ENCODE results near the gene DBP.
A peak's percentile ranks its signal among the peaks of the same experiment; 100 is the strongest.

Gene DBP

GRCh38 chr19:48637449-48637947 is 319 bp upstream of the DBP start (continued):
- TF ChIP-seq ZBTB48 (tag by site-specific recombination; IDR thresholded peaks at IDR 0.05) (no peak), ELK4 (IDR thresholded peaks at IDR 0.05; ENCODE audit: borderline replicate concordance, low read depth, low read length) (no peak), ZFP41 (tag by site-specific recombination; IDR thresholded peaks at IDR 0.05; ENCODE audit: borderline replicate concordance) (no peak), ZFP37 (tag by site-specific recombination; IDR thresholded peaks at IDR 0.05) (no peak), ZNF214 (tag by site-specific recombination; IDR thresholded peaks at IDR 0.05; ENCODE audit: borderline replicate concordance) (no peak), ZNF776 (tag by site-specific recombination; IDR thresholded peaks at IDR 0.05; ENCODE audit: borderline replicate concordance) (no peak), ZNF843 (tag by site-specific recombination; IDR thresholded peaks at IDR 0.05) (no peak), ZNF426 (tag by site-specific recombination; IDR thresholded peaks at IDR 0.05) (no peak), ZNF132 (tag by site-specific recombination; IDR thresholded peaks at IDR 0.05; ENCODE audit: borderline replicate concordance) (no peak), ZBTB17 (tag by site-specific recombination; IDR thresholded peaks at IDR 0.05) (peak; percentile 74), ZNF555 (tag by site-specific recombination; conservative IDR thresholded peaks at IDR 0.05) (no peak), ZNF704 (tag by site-specific recombination; IDR thresholded peaks at IDR 0.05) (no peak), ZBTB1 (tag by site-specific recombination; IDR thresholded peaks at IDR 0.05) (no peak), ZNF558 (tag by site-specific recombination; IDR thresholded peaks at IDR 0.05) (no peak), KLF7 (tag by site-specific recombination; IDR thresholded peaks at IDR 0.05; ENCODE audit: borderline replicate concordance) (no peak; the same call in 1 of the 2 replicates), KLF9 (tag by site-specific recombination; IDR thresholded peaks at IDR 0.05; ENCODE audit: low read depth) (no peak; the same call in 1 of the 2 replicates), ZNF514 (tag by site-specific recombination; IDR thresholded peaks at IDR 0.05) (no peak), ZBTB7A (tag by site-specific recombination; IDR thresholded peaks at IDR 0.05; ENCODE audit: low read depth) (peak; percentile 79; the same call in 1 of the 2 replicates), ZNF785 (tag by site-specific recombination; IDR thresholded peaks at IDR 0.05) (no peak), ZNF416 (tag by site-specific recombination; IDR thresholded peaks at IDR 0.05) (no peak), ZNF76 (tag by site-specific recombination; IDR thresholded peaks at IDR 0.05; ENCODE audit: borderline replicate concordance, low read depth) (peak; percentile 80), ZNF223 (tag by site-specific recombination; IDR thresholded peaks at IDR 0.05) (no peak), MYNN (tag by site-specific recombination; IDR thresholded peaks at IDR 0.05; ENCODE audit: borderline replicate concordance) (no peak), ZNF211 (tag by site-specific recombination; IDR thresholded peaks at IDR 0.05; ENCODE audit: low read depth) (no peak), ZNF26 (tag by site-specific recombination; IDR thresholded peaks at IDR 0.05) (no peak), ZNF148 (tag by site-specific recombination; IDR thresholded peaks at IDR 0.05; ENCODE audit: borderline replicate concordance) (no peak), GLI4 (tag by site-specific recombination; IDR thresholded peaks at IDR 0.05) (no peak), ZBTB20 (tag by site-specific recombination; IDR thresholded peaks at IDR 0.05) (peak; percentile 90; the same call in 1 of the 2 replicates), ZNF169 (tag by site-specific recombination; IDR thresholded peaks at IDR 0.05) (no peak), ZNF561 (tag by site-specific recombination; IDR thresholded peaks at IDR 0.05; ENCODE audit: borderline replicate concordance) (peak; percentile 94), ZXDB (tag by site-specific recombination; IDR thresholded peaks at IDR 0.05) (peak; percentile 61), BCL11B (tag by site-specific recombination; IDR thresholded peaks at IDR 0.05; ENCODE audit: low read depth) (0 out of 2 replicates have a peak, but pooled peaks have one; percentile 41), ZNF350 (tag by site-specific recombination; IDR thresholded peaks at IDR 0.05) (no peak), CTCF (tag by site-specific recombination; IDR thresholded peaks at IDR 0.05) (no peak), ZNF121 (tag by site-specific recombination; IDR thresholded peaks at IDR 0.05) (no peak)
